Amygdala (tissue), 56 donors: ENCODE data around the gene CRYGN.

Experiments
- DNase-seq, 56 donors: peaks; one replicate each; lab custom pipeline; 2025; lab: John Stamatoyannopoulos, UW

CRYGN gene

GRCh38 chr7:151394076-151395035 is 45.6 kb downstream of the CRYGN start:
- no peak for DNase-seq

- no peak for DNase-seq
Measured at GRCh38 chr7:151393031-151393977, 46.6 kb downstream of the CRYGN start.

GRCh38 chr7:151392426-151392825 is 47.5 kb downstream of the CRYGN start:
- DNase-seq = no peak

GRCh38 chr7:151392002-151392401 is 47.9 kb downstream of the CRYGN start:
- DNase-seq = no peak

GRCh38 chr7:151391358-151391730 is 48.6 kb downstream of the CRYGN start:
- no peak for DNase-seq

- no peak for DNase-seq
Measured at GRCh38 chr7:151390598-151391357, 49.2 kb downstream of the CRYGN start.

GRCh38 chr7:151389768-151390597 is 50.0 kb downstream of the CRYGN start:
- DNase-seq = no peak

GRCh38 chr7:151389096-151389767 is 50.7 kb downstream of the CRYGN start:
- DNase-seq = no peak

GRCh38 chr7:151388430-151388829 is 51.5 kb downstream of the CRYGN start:
- DNase-seq = no peak

- no peak for DNase-seq
Measured at GRCh38 chr7:151388007-151388297, 52.0 kb downstream of the CRYGN start.

- no peak for DNase-seq
Measured at GRCh38 chr7:151387161-151388006, 52.6 kb downstream of the CRYGN start.

- no peak for DNase-seq
Measured at GRCh38 chr7:151386301-151387160, 53.4 kb downstream of the CRYGN start.

- DNase-seq = no peak
Measured at GRCh38 chr7:151385626-151386300, 54.2 kb downstream of the CRYGN start.

GRCh38 chr7:151384776-151385625 is 54.9 kb downstream of the CRYGN start:
- no peak for DNase-seq

- no peak for DNase-seq
Measured at GRCh38 chr7:151384352-151384697, 55.6 kb downstream of the CRYGN start.
